ENCODE results near the gene RHEBL1.
A peak's percentile ranks its signal among the peaks of the same experiment; 100 is the strongest.

RHEBL1 gene

DNA sequence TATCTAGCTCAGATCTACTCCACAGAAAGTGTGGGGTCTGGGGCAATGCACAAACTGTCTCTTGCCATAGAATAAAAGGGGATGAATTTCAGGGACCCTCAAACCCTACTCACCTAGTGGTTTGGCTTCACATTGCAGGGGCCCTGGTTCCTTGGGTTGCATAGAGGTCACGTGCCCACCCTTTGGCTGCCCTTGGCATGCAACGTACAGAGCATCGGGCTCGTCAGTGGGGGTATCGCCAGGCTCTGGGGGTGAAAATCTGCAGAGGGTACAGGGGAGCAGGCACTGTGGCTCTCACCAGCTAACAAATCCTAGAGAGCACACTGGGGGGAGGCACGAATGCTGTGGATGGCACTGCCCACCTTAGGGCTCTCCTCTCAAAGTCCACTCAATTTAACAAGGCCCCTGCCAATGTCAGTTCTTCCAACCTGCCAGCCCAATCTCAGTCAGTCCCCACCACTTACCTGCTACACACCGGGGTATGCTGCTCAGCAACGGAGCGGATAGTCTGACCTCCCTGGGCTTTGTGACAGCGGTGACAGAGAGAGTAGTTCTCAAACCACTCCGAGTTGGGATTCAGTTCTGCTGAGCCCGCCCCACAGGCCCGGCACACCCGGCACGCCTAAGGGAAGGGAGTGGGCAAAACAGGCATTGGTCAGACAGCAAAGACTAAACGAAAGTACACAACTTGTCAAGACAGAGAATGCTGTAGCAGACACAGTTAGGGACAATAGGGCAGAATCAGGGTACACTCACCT lies 17.1 kb downstream of the RHEBL1 start:
- no peak for DNase-seq

- DNase-seq: no peak
Measured at GRCh38 chr12:49051777-49052438, 17.9 kb downstream of the RHEBL1 start.

GRCh38 chr12:49051373-49051764 lies 18.4 kb downstream of the RHEBL1 start:
- no peak for DNase-seq

DNA sequence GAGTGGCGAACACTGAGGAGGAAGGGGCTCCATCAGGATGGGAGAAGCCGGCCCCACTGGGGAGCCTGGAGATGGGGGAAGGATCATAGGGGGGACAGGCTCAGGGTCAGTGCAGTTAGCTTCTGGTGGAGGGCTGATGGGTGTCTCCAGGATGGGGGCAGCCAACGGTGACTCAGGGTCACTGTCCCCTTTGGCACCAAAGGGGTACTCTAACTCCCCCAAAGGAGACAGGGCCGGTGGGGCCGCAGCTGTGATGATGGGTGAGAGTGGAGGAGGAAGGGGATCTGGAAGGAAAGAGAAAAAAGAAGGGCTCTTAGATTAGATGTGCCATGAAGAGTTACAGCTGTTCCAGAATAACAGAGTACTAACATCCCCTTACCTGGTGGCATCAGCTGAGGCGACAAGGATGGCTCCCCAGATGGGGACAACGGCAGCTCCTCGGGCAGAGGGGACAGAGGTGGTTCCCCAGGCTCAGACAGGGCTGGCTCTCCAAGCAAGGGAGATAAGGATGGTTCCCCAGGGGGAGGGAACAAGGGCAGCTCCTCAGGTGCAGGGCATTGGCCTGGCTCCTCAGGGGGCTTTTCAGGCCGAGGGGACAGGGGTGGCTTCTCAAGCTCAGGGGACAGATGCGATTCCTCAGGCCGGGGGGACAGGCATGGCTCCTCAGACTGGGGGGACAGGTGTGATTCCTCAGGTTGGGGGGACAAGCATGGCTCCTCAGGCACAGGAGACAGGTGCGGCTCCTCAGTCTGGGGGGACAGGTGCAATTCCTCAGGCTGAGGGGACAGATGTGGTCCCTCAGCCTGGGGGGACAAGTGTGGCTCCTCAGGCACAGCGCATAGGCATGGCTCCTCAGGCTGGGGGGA lies 19.0 kb downstream of the RHEBL1 start:
- no peak for DNase-seq

DNA sequence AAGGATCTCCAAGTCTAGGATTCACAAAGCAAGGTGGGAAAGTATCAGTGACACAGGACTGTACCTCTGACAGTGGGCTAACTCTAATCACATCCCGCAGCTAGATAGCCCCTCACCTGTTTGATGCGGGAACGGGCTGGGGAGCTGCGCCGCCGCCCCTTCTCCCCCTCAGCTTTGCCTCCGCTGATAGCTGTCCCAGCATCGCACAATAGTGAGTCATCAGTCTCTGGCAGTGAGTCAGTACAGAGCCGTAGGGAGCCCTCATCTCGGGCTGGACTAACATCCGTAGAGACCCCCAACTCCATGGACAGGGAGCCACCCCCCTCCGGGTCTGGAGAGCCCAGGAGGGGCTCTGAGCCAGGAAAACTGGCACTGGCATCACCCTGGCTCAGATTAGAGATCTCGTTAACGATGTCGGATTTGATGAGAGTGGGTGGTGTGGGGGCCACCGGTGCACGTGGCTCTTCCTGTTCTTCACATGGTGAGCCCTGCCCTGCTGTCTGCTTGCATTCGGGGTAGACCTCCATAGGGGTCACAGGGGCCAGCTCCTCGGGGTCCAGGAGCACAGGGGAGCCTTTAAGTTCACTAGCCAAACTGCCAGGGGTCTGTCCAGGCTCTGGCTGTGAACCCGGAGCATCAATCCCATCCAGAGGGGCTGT lies 20.1 kb downstream of the RHEBL1 start:
- DNase-seq: peak; percentile 75

- DNase-seq: no peak
Measured at GRCh38 chr12:49048953-49049352, 20.8 kb downstream of the RHEBL1 start.

DNA sequence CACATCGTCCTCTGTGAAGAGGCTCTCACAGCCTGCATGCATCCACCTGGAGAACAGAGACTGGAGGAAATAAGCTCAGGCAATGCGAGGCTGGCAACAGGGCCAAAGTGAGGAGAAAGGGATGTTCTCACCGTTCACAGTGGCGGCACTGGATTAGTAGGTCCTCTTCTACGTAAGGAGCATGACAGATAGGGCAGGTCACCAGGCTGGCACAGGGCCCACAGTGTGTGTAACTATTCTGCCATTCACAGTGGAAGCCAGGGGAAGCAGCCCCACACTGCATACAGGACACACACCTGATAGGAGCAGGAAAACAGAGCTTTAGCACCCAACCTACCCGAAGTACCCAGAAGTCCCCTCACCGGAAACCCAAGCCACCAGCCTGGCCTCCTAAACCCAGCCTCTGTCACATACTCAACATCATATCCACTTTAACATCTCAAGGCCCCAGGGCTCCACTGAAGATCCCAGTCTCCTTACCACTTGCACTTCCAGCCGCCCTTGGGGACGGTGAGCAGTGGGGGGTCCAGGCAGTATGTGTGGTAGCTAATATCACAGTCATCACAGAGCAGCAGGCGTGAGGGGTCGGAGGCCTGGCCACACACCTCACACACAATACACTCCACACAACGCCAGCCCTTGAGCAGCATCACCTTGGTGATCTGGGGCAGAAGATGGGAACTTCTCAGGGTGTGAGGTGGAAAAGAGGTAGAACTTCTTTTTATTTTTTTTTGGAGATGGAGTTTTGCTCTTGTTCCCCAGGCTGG lies 23.5 kb downstream of the RHEBL1 start:
- no peak for DNase-seq

GRCh38 chr12:49044660-49045059 lies 25.1 kb downstream of the RHEBL1 start:
- no peak for DNase-seq

DNA sequence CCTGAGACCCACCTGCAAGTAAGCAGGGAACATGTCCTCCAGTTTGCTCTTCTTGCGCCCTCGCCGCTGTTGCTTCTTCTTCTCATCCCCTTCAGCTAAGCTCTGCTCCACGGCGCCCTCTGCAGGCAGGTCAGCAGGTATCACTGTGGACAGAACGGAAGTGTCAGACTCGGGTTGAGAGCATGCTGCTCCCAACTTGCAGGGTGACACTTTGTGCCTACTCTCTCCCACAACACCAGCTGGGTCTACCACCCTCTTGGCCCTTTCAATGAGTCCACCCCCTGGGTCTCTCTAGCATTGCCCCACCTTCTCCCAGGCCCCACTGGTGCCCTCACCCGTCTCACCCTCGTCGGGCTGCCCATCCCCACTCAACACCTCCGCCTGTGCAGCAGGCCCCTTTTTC lies 25.9 kb downstream of the RHEBL1 start:
- DNase-seq: peak; percentile 91

DNA sequence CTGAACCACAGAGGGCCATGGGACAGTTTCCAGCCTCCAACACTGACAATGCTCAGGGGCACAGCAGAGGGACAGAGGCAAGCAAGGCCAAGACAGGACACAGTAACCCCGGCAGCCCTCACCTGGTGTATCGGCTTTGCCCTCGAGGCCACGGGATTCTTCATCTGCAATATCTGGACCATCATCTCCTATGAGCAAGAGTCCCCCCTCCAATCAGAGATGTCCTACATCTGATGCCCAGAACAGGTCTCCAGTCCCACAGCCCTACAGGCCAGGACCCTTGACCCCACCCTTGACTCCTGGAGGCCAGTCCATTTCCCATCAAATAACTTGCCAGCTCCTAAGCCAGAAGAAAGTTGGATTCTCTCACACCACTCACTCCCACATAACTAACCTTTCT lies 26.5 kb downstream of the RHEBL1 start:
- DNase-seq: no peak

- DNase-seq: no peak
Measured at GRCh38 chr12:49041881-49042484, 27.8 kb downstream of the RHEBL1 start.

GRCh38 chr12:49041036-49041880 lies 28.5 kb downstream of the RHEBL1 start:
- DNase-seq: no peak

GRCh38 chr12:49040364-49040855 lies 29.4 kb downstream of the RHEBL1 start:
- no peak for DNase-seq

DNA sequence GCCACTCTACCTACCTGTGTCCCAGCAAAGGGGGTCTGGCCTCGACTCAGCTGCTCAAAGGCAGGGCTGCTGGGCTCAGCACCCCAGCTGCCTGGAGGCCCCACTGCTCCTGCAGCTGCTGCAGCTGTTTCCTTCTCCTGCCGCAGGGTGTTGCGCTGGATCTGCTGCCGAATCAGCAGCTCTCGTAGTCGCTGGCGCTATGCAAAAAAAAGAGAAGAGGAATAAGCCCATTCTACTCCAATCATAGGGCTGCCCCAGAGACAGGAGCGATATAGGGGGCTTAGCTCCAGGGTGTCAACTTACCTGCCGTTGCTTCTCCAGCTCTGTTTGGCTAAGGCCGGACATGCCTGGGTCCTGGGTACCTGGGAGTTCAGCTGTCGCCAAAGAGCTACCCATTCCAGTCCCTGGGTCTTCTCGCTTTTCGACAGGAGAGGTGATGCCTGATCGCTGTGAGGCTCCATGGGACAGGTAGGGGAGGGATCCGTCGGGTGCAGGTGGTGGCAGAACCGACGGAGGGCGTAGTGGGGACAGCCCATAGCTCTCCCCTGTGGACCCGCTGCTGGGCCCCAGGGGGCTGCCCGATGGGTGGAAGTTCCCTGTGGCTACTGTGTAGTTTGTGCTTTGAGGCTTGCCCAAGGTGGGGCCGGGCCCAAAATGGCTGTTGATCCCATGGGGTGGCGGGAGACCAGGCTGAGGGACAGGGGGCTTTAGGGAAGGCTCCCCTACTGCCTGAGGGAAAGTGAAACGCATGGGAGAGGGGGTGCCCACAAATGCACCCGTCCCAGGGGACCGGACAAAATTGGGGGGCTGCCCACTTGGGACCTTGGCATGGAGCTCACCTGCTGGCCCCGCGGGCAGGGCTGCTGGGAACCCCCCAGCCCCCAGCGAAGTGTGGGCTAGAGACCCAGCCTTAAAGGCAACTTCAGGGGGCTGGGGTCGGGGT lies 30.1 kb downstream of the RHEBL1 start:
- DNase-seq: no peak

GRCh38 chr12:49038291-49038955 lies 31.4 kb downstream of the RHEBL1 start:
- DNase-seq: no peak

GRCh38 chr12:49037947-49038237 lies 31.9 kb downstream of the RHEBL1 start:
- no peak for DNase-seq

DNA sequence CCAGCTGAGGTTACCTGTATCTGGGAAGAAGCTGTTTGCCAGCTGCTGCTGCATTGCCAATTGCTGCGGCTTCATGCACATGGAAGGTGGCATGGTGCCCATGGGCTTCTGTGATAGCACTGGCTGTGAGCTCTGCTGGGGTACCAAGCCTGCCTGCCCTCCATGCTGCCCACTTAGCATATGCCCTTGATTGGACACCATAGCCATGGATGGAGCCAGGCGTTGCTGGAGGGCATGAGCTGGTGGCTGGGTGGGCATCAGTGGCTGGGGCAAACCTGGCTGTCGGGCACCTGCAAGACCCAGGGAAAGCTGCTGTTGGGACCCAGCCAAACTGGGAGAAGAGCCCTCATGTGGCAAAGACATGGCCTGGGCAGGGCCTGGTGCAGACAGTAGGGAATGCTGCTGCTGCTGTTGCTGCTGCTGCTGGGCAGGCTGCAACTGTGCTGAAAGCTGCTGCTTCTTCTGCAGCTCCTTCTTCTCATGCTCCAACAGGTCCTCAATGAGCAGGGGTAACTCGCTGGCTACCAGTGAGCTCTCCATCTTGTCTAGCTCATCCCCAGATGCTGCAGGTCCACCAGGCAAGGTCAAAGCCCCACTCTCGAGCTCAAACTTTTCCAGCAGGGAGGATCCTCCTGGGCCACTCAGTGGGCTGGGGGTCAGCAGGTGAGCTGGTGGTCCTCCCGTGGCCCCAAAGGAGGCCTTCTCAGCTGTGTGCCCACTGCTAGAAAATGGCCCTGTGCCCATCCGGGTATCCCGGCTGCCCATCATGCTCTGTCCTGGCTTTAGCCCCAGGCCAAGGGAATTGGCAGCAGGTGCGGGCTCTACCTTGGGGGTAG lies 32.5 kb downstream of the RHEBL1 start:
- DNase-seq: no peak

GRCh38 chr12:49036029-49036428 lies 33.8 kb downstream of the RHEBL1 start:
- no peak for DNase-seq
